DMS53 (cell line): ENCODE measurements around the gene TOP1.
"Not testable (repeated sequence)": the region's sequence is repeated elsewhere in the genome, so short reads cannot be mapped to it uniquely, and the experiment has no call there.

Experiments
- DNase-seq: peaks from one replicate; lab custom pipeline; 2025; lab: John Stamatoyannopoulos, UW

The TOP1 gene

DNA sequence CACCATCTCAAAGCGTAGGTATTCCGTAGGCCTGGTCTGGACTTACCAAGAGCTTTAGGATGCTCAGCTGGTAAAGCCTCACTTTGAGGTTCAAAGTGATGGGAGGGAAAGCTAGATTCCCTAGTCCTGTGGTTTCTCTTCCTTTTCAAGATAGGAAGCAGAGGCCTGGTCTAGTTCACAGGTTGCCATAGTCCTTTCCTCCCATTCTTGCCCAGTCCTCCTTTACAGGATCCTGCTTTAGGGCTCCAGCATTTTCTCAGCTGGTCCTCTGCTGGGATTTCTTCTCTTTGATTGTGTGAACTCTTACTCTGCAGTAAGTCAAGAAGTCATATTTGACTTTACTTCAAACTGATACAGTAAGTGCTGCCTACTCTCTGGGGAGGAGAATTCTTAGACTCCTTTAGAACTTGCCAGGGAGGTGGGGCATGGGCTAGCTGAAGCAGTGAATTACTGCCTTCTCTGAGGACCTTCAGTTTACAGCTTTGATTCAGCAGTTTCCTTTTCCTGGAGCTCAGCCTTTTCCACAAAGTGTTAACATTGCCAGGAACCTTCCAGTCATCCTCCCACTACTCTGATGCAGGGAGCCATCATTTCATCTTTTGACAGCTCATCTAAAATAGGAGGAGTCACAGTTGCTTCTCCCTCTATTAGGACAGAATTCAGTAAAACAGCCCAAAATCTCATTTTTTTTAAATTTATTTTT, 65.9 kb downstream of the TOP1 start:
- peak; percentile 25 for DNase-seq

DNA sequence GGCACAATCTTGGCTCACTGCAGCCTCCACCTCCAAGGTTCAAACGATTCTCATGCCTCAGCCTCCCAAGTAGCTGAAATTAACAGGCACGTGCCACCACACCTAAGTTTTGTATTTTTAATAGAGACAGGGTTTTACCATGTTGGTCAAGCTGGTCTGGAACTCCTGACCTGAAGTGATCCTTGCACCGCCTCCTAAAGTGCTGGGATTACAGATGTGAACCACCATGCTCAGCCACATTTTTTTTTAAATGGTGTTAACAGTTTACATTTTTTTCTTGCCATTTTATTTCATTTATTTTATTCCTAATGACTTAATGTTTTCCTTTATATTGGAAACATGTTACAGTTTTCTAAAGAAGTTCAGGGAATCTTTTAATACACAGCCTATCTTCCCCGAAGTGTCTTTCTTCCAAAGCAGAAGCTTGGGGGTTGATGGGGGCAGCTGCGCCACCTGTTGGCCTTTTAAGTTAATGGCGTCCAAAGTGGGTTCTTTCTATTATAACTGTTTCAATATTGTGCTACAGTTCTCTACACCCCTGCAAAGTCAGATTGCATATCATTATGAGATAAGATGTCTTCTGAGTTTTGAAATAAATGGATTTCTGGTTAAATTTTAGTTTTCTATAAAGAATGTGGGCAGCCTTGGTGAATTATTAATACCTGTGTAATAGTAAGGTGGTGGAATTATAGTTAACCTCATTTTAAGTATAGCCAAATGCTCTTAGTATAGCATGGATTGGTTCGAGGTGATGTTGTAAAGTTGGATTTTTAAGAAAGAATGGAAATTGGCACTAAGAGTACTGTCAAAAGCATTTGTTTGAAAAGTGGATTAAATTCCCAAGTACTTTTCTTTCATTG, 66.7 kb downstream of the TOP1 start:
- peak; percentile 71 for DNase-seq

DNA sequence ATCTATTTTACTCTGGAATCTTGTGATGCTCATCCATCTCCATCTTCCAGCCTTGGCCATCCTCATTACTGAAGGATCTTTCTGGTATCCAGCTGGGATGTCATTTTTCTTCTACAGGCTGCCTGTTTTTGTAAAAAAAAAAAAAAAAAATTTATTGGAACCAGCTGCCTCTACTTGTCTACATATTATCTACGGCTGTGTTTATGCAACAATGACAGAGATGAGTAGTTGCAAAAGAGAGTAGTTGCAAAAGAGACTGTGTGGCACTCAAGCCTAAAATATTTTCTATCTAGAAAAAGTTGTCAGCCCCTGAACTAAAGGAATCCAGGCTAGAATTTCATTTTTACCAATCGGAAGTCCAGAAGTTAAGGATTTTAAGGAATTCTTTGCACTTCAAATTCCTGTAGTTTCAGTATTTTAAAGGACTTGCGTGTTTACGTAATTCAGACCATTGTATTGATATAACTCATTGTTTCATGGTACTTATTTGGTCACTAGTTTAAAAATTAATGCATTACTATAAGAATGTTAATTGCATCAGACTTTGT, 70.2 kb downstream of the TOP1 start:
- DNase-seq = no peak

DNA sequence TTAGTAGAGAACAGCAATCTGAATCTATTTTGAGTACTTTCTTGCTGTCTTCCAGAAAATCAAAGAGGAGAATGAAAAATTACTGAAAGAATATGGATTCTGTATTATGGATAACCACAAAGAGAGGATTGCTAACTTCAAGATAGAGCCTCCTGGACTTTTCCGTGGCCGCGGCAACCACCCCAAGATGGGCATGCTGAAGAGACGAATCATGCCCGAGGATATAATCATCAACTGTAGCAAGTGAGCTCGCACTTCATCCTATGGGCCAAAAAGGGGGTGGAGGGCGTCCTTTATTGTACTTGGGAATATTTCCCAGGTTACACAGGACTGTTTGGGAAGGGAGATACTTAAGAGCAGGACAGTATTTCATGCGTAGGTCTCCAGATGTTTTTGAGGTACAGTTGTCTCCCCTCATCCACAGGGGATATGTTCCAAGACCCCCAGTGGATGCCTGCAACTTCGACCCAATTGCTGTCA, 71.4 kb downstream of the TOP1 start:
- DNase-seq = no peak

DNA sequence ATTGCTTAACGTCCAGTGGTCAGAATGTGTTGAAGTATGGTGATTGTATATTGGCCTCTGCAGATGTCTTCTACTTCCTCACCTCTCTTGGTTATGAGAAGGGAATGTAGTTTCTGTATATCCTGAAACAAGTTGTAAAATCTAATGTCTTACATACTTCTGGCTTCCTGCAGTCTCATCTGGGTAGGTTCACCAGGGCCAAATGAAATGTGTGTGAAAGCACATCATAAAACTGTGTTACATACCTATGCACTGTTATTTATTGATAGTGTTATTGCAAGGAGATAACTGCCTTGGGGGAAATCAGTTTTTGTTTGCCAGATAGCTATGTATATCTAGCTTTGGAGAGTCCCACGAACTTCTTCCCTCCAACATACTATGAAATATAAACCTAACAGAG, 73.0 kb downstream of the TOP1 start:
- no peak for DNase-seq

DNA sequence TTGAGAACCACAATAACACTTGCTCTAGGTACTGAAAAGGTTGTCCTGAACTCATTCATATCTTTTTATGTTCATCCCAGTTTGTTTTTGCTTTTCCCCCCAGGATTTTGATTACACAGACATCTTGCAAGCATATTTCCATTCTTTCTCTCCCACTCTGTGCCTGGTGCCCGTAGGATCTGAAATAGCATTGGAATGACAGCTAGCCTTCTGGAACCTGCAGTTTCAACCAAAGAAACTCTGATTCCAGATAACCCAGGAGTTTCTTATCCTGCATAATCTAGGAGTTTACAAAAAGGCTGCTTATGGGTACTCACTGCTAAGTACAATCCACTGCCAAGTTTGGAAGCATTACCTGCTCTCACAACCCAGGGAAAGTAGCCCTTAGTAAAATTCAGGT, 79.9 kb downstream of the TOP1 start:
- no peak for DNase-seq

DNA sequence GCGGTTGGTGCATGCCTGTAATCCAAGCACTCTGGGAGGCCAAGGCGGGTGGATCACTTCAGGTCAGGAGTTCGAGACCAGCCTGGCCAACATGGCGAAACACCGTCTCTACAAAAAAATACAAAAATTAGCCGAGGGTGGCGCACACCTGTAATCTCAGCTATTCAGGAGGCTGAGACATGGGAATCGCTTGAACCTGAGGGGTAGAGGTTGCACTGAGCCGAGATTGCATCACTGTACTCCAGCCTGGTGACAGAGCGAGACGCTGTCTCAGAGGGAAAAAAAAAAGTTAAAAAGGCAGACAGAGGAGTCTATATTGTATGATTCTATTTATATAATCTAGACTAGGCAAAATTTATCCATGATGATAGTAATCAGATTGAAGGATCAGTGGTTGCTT, 81.4 kb downstream of the TOP1 start:
- no peak for DNase-seq

DNA sequence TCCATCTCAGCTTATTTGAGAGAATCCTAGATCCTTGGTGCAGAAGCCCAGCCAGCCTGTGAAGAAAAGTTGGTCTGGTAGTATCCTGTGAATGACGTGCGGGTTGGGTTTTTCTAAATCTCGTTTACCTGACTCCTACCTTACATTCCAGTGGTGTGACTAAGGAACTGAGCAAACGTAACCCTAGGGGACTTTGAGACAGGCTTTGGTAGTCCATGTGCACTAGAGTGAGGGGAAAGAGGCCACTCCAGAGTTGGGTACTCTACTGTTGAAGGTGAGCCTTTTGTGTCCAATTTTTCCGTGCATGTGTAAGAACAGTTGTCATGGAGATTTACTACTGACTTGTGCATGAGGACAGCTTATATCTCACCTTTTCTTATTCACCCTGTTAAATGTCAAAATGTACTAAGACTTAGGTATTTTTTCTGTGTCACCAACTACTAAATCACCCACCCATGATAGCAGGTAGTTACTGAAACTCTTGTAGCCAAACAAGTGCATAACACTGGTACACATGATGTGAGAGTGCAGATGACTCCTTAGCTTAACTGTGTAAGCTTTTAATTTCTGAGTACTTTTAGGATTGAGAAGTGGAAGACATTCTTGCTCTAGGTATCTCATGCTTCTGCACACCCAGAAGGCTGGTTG, 82.4 kb downstream of the TOP1 start:
- DNase-seq = no peak

DNA sequence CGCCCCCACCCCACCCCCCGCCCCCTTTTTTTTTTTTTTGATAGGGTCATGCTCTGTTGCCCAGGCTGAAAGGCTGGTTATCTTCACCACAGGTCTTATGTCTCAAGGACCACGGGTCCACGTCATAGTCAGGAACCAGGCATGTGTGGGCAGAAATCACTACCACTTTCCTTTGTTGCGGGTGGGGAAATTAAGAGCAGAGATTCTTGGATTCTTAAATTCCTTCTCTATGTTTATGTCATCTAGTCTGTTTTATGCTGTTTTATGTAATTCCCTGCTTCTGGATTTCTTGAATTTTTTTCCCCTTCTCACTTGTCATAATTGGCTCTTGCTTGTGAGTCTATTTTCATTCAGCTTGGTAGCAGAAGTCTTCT, 82.9 kb downstream of the TOP1 start:
- no peak for DNase-seq

DNA sequence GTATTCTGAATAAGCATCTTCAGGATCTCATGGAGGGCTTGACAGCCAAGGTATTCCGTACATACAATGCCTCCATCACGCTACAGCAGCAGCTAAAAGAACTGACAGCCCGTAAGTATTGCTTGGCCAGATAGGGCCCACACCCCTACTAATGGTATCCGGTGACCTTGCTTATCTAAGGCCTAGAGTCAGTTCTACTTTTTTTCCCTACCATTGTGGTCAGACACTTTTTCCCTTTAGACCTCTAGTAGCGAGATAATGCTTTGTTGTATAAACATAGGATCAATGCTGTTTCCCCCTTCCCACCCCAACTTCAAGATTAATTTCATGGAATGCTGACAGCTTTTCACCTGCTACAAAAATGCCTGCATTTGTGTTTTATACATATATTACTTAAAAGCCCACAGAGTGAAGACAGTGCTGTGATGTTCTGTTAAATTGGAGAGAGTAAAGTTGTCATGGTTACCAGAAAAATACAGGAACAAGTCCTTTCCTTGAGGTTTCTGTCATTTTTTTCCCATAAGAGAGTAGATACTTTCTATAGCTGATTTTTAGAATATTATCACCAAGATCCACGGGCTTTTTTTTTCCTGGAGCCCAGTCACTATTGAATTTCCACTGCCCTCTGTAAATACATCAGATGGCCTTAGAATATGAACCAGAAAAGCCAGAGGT, 87.8 kb downstream of the TOP1 start:
- DNase-seq = no peak

DNA sequence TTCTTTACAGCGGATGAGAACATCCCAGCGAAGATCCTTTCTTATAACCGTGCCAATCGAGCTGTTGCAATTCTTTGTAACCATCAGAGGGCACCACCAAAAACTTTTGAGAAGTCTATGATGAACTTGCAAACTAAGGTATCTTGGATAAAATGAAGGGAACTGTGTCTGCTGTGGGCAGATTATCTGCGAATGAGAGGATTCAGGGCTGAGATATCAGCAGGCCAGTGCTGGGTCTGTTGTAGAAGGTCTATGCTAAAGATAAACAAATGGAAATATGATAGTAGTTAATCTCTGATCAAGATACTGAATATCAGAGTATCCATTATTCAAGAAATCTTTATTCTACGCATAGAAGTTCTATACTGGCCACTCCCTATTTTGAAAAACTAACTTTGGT, 89.5 kb downstream of the TOP1 start:
- DNase-seq = not testable (repeated sequence)

DNA sequence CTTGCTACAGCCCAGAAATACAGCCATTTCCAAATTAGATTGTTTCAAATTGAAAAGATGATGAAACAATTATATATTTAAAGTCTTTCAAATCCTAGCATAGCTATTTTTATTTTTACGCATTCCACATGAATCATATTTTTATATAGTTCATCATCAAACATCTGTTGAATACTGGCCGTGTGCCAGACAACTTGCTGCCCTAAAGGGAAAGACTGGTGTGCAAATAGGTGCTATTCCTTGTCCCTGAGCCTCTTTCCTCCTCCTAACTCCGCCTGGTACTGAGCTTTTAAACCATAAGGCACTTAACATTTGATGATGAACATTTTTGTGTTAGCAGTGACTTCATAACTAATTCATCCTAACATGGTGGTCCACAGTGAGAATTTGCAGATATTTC, 90.0 kb downstream of the TOP1 start:
- no peak for DNase-seq

DNA sequence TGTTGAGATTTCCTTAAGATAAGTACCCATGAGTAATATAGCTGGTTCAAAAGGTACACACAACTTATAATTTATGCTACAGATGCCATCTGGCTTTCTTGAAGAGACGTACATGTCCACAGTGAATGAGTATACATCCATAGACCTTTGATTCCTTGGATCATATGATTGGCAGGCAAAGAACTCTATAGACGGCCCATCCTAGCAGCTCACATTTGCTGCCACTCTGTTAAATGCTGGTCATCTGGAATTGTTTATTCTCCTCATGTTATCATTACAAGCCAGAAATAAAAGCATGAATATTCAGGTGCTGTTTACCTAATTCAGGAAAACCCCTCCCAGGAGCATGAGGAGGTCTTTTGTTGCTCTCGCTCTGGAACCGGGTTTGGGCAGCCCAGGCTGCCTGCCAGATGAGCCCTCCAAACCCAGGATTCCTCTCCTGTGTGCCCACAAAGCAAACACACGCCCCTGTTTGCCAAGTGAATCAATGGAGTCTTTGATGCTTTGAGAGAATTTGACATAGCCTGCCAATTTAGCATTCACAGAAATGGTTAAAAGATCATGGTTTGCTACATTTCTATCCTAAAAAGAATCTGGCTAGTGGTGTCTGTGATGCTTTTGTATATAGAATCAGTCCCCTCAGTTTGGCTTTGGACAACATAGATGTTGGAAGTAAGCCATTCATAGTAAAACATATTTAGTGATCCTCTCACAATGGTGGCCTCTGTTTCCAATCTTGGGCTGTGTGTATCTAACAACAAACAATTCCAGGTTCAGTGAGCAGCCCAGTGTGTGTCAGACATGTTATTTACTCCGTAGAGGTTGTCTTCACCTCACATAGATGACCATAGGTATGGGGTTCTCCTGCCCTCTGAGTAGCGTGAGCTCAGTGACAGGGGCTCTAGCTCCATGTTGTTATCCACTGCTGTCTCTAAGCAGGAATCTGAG, 91.3 kb downstream of the TOP1 start:
- no peak for DNase-seq

DNA sequence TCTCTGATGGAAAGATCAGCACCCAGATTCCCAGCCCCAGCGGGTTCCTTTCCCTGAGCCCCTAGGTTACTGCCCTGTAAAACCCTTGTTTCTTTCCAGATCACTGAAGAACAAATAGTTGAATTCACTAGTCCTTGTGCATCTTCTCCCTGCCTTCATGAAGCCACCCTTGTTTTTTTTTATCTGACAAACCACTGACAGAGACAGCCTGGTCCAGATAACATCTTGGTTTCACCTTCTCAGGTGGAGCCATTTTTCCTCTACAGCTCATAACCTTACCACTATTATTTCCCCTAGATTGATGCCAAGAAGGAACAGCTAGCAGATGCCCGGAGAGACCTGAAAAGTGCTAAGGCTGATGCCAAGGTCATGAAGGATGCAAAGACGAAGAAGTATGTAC, 92.8 kb downstream of the TOP1 start:
- DNase-seq = no peak

DNA sequence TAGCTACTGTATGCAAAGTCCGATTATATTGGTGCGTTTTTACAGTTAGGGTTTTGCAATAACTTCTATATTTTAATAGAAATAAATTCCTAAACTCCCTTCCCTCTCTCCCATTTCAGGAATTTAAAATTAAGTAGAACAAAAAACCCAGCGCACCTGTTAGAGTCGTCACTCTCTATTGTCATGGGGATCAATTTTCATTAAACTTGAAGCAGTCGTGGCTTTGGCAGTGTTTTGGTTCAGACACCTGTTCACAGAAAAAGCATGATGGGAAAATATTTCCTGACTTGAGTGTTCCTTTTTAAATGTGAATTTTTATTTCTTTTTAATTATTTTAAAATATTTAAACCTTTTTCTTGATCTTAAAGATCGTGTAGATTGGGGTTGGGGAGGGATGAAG, 95.0 kb downstream of the TOP1 start:
- DNase-seq = no peak

DNA sequence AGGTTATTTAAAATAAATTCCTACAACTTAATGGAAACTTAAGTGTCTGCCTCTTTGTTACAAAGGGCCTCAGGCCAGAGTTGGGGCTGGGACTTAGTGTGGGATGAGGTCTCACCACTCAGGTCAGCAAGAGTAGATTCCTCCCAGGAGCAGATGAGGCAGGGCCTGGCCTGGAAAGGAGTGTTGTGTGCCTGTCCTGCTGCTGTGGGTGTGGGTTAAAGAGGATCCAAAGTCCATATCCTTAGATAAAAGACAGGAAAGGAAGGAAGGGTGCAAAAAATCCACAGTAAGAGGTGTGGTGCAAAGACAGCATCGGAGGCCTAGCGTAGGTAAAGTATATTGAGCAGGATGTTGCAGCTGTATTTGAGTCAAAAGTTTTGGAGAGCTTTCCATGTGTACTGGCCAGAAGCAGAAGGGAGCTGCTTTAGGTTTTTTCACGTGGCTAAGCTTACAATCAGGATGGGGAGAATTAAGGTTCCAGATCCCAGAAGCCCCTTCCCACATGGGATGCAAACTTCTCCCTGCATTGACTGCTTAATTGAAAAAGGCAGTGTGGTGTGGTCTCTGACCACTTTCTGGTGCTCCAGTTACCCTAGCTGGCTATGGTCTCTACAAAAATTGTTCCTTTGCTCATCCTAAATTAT, 96.0 kb downstream of the TOP1 start:
- DNase-seq = no peak

DNA sequence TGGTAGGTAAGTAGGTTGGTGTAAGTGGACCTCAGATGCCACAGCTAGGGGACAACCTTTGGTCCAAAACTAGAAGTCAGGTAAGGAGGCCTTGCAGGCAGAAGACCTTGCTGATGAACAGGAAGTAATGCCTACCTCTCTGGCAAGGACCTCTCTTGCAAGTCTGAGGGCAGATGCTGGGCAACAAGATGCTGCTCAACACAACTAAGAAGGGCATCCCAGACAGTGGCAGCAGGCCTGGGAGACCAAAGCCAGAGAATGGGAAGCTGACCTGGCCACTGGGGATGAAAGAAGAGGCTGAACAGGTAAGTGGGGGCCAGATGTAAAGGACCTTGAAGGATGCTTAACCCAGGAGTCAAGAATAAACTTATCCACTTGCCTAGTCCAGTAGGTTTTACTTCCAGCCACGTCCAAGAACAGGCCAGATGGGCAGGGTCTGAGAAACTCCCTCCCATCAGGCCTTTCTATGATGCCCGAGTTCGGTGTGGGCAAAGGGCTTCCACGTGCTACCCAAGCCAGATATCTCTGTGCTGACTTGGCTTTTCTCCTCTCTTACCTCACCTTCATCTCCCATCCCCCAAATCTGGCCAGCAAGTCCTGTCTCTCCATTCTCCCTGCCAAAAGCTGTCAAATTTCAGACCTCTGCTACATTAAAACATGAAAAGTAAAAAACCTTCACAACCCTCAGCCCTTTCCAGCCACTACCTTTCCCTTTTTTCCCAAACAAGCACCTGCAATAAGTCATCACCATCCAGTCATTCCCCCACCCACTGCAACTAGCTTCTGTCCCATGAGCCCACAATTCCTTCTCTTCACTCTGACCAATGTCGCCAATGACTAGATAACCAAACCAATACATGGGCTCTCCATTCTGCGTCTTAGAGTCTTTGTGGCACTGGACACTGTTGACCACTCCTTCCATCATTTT, 97.2 kb downstream of the TOP1 start:
- no peak for DNase-seq

DNA sequence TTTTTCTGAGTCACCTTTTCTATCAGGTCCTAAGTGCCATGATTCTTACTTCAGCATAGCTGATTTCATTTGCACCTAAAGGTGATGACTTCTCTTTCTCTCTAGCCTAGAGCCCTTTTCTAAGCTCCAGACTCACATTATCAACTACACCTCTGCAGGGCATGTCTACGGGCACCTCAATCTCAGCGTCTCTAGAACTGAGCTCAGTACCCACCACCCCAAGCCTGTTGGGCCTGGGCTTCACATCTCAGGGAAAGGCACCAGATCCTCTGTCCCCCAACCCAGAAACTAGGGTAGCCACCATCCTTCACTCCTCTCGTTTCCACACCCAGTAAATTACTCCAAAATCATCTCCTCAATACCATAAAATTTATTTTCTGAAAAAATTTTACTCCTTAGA, 98.1 kb downstream of the TOP1 start:
- no peak for DNase-seq

DNA sequence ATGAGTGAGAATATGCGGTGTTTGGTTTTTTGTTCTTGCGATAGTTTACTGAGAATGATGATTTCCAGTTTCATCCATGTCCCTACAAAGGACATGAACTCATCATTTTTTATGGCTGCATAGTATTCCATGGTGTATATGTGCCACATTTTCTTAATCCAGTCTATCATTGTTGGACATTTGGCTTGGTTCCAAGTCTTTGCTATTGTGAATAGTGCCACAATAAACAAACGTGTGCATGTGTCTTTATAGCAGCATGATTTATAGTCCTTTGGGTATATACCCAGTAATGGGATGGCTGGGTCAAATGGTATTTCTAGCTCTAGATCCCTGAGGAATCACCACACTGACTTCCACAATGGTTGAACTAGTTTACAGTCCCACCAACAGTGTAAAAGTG, 99.7 kb downstream of the TOP1 start:
- DNase-seq = not testable (repeated sequence)
